ENCODE results near the gene ASIC3. TPM values are rescaled to one million over a fixed set of nuclear protein-coding genes. Genes with fewer than 3 reads are reported as not detected.

Gene ASIC3
- total RNA-seq, 2 donors from 2014 or later, result 2.8 to 4.7 TPM

- Mint-ChIP-seq H3K27ac (no peak overlapping the region), H3K4me1 (ENCODE audit: low read depth in 2 of 2) (peaks cover 27 to 33% of the 10 kb centered on the region in 2 donors), H3K4me3 (peak overlapping the region; percentile 99), H3K36me3 (no peaks in the 10 kb centered on the region), H3K9me3 (no peaks in the 10 kb centered on the region), H3K27me3 (peaks cover 0 to 3% of the 10 kb centered on the region in 2 donors)
- no peak for DNase-seq (ENCODE audit: low spot score)
- ATAC-seq, result no peak
These were observed 33.1 kb downstream of the ASIC3 start for GRCh38 chr7:151081170-151082101.

- H3K9me3 Mint-ChIP-seq, result no peaks in the 10 kb centered on the region
- peaks cover 0 to 3% of the 10 kb centered on the region in 2 donors for H3K27me3 Mint-ChIP-seq
- H3K4me1 Mint-ChIP-seq (ENCODE audit: low read depth in 2 of 2), result peaks cover 27 to 33% of the 10 kb centered on the region in 2 donors
- H3K36me3 Mint-ChIP-seq, result no peaks in the 10 kb centered on the region
- H3K4me3 Mint-ChIP-seq, result peak overlapping the region; percentile 99
- ATAC-seq, result no peak
- no peak for DNase-seq (ENCODE audit: low spot score)
- peak overlapping the region; percentile 88 to 89 for H3K27ac Mint-ChIP-seq
These were observed 34.1 kb downstream of the ASIC3 start for GRCh38 chr7:151082141-151083070.

GRCh38 chr7:151083071-151083823 is 34.9 kb downstream of the ASIC3 start, which contains the start of gene TMUB1:
TSS of gene TMUB1 (minus strand) at chr7:151083493. CDS start at chr7:151082563, 930 bp downstream.
- Mint-ChIP-seq H3K36me3 (no peaks in the 10 kb centered on the region), H3K9me3 (no peaks in the 10 kb centered on the region), H3K4me3 (peak within 1 kb of the TSS; percentile 99), H3K27me3 (peaks cover 0 to 3% of the 10 kb centered on the region in 2 donors), H3K27ac (peak within 1 kb of the TSS; percentile 88 to 89), H3K4me1 (ENCODE audit: low read depth in 2 of 2) (peaks cover 26 to 32% of the 10 kb centered on the region in 2 donors)
- DNase-seq (ENCODE audit: low spot score) (peak; percentile 91), ATAC-seq (peak; percentile 67 to 81)

DNA sequence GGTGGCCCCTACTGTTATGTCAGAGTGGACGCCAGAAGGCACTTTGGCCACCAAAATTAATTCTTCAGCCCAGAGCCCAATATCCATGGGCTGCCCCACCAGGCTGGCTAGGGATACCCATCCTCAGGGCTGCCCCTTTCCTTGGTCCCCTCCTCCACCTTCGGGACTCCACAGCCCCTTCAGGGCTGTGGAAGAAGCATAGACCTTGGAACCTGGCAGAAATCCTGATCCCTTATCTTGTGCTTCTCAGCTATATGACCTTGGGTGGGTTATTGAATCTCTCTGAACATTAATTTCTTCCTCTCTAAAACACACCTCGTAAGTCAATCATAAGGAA is 35.5 kb downstream of the ASIC3 start:
- peak overlapping the region; percentile 99 for H3K4me3 Mint-ChIP-seq
- H3K4me1 Mint-ChIP-seq (ENCODE audit: low read depth in 2 of 2), result peaks cover 28 to 31% of the 10 kb centered on the region in 2 donors
- no peak for DNase-seq (ENCODE audit: low spot score)
- H3K27me3 Mint-ChIP-seq, result peaks cover 0 to 3% of the 10 kb centered on the region in 2 donors
- no peaks in the 10 kb centered on the region for H3K9me3 Mint-ChIP-seq
- no peaks in the 10 kb centered on the region for H3K36me3 Mint-ChIP-seq
- H3K27ac Mint-ChIP-seq, result peak overlapping the region in 1 of 2 donors; percentile 56
- ATAC-seq, result no peak

DNA sequence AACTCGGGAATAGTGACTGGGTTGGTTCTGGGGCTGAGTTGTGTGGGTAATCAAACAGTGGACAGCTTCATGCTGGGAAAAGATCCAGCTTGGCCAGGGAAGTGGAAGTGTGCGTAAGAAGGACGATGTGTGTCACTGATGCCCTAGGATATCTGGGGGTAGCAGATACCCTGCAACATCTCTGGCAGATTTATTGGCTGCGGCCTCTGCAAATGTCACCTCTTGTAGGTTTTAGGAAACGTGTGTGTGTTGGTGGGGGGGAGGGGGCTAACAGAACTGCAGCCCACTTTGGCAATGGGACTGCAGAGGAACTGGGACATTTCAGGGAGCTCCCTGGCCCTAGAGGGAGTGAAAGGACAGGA is 37.0 kb downstream of the ASIC3 start:
- peaks cover 35 to 37% of the 10 kb centered on the region in 2 donors for H3K4me1 Mint-ChIP-seq (ENCODE audit: low read depth in 2 of 2)
- peak overlapping the region; percentile 67 for H3K4me3 Mint-ChIP-seq
- ATAC-seq, result no peak
- no peaks in the 10 kb centered on the region for H3K9me3 Mint-ChIP-seq
- peaks cover 0 to 3% of the 10 kb centered on the region in 2 donors for H3K27me3 Mint-ChIP-seq
- peak overlapping the region; percentile 24 to 56 for H3K27ac Mint-ChIP-seq
- DNase-seq (ENCODE audit: low spot score), result no peak
- no peaks in the 10 kb centered on the region for H3K36me3 Mint-ChIP-seq

DNA sequence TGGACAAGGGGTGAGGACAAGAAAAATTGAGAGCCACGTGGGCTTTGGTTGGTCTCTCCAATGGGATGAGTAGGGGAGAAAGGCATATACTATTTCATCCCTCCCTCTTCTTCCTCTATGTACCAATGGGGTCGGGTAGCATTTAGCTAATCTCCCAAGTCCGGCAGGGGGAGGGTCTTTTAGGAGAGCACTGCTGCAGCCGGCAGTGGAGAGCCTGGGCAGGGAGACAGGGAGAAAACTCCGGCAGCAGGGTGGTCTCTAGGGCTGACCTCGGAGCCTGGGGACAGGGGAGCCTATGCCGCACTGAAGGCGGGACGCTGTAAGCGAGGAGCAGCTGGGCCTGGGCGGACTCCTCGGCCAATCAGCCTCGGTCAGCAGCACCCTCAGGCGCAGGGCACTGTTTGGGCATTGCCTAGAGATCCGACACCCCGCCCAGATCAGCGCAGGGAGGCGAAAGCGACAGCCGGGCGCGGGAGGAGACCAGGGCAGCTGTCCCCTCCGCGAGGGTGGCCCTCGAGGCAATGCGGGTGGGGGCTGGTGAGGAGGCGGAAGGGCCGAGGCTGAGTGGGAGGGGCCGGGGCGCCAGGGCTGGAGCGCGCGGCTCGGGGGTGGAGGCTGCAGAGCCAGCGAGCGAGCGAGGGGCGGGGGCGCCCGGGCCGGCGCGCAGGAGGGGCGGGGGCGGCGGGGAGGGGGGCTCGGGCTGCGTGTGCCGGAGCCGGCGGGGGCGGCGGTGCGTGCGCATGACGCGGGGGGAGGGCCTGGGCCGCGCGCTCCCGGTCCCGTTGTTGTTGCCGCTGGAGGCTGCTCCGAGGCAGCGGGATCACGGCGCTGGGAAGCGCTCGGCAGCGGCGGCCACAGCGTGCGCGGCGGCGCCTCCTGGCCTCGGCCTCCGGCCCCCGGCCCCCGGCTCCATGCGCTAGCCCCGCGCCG is 37.6 kb downstream of the ASIC3 start, which contains the start of gene AGAP3:
Gene AGAP3, plus strand, starts transcription at position 785 of the 930 bp plus-strand sequence. CDS start 267 bp downstream, outside the sequence.
- ATAC-seq (peak; percentile 63 to 76), DNase-seq (ENCODE audit: low spot score) (peak; percentile 85)
- H3K9me3 Mint-ChIP-seq, result no peaks in the 10 kb centered on the region
- H3K4me1 Mint-ChIP-seq (ENCODE audit: low read depth in 2 of 2), result peaks cover 35 to 37% of the 10 kb centered on the region in 2 donors
- peak within 1 kb of the TSS; percentile 86 for H3K4me3 Mint-ChIP-seq
- H3K27ac Mint-ChIP-seq, result peak within 1 kb of the TSS; percentile 33 to 56
- peaks cover 0 to 3% of the 10 kb centered on the region in 2 donors for H3K27me3 Mint-ChIP-seq
- H3K36me3 Mint-ChIP-seq, result no peaks in the 10 kb centered on the region

DNA sequence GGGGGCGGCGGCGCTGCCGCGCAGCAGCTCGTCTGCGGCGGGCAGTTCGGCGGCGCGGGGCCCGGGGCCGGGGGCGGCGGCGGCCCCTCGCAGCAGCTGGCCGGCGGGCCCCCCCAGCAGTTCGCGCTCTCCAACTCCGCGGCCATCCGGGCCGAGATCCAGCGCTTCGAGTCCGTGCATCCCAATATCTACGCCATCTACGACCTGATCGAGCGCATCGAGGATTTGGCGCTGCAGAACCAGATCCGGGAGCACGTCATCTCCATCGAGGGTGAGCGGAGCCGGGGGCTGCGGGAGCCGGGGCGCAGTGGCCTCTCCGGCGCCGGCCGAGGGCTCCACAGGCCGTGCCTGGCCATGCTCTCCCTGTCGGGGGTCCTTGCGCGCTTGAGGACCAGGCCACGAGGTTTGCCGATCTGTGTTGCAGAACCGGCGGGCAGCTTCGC is 38.5 kb downstream of the ASIC3 start:
- peak in 1 of 2 donors; percentile 15 for ATAC-seq
- no peak for DNase-seq (ENCODE audit: low spot score)
- Mint-ChIP-seq H3K4me3 (peak overlapping the region; percentile 86), H3K4me1 (ENCODE audit: low read depth in 2 of 2) (peaks cover 37 to 39% of the 10 kb centered on the region in 2 donors), H3K9me3 (no peaks in the 10 kb centered on the region), H3K36me3 (no peaks in the 10 kb centered on the region), H3K27ac (peak overlapping the region in 1 of 2 donors; percentile 33), H3K27me3 (peaks cover 0 to 3% of the 10 kb centered on the region in 2 donors)

DNA sequence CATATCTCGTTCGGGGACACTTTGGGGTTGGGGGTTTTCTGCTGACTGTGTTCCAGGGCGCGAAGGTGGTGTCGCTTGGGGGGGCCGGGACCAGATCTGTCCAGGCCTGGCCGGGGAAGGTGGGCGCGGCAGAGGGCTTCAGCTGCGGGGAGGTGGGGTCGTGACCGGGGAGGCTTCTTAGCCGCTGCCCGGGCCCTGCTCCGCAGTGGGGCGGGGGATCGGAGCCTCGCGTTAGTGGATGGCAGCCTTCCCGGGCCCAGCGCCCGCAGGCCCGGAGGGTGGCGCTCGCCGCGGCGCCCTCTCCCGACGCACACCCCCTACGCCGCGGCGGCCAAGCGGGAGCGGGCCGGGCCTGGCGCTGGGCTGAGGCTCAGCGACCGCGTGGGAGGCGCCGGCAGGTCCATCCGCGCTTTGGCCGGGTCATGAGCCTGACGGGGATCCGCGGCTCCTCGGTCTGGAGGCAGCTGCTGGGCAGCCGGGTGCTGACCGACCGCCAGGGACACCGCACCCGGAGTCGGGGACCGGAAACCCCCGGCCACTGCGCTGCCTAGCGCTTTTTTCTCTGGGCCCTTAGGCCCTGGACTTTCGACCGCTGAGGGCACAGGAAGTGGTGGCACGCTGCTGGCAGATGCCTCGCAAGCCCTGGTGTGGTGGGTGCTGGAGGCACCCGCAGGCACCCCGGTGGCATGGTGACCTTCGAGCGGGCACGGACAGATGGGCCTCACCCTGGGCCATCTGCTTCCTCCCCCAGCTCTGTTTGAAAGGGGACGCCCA is 39.1 kb downstream of the ASIC3 start:
- H3K4me3 Mint-ChIP-seq, result peak overlapping the region; percentile 86
- peak; percentile 50 to 54 for ATAC-seq
- no peaks in the 10 kb centered on the region for H3K9me3 Mint-ChIP-seq
- no peaks in the 10 kb centered on the region for H3K36me3 Mint-ChIP-seq
- H3K4me1 Mint-ChIP-seq (ENCODE audit: low read depth in 2 of 2), result peaks cover 36 to 37% of the 10 kb centered on the region in 2 donors
- DNase-seq (ENCODE audit: low spot score), result peak; percentile 76
- peak overlapping the region in 1 of 2 donors; percentile 44 for H3K27ac Mint-ChIP-seq
- peaks cover 0 to 3% of the 10 kb centered on the region in 2 donors for H3K27me3 Mint-ChIP-seq

DNA sequence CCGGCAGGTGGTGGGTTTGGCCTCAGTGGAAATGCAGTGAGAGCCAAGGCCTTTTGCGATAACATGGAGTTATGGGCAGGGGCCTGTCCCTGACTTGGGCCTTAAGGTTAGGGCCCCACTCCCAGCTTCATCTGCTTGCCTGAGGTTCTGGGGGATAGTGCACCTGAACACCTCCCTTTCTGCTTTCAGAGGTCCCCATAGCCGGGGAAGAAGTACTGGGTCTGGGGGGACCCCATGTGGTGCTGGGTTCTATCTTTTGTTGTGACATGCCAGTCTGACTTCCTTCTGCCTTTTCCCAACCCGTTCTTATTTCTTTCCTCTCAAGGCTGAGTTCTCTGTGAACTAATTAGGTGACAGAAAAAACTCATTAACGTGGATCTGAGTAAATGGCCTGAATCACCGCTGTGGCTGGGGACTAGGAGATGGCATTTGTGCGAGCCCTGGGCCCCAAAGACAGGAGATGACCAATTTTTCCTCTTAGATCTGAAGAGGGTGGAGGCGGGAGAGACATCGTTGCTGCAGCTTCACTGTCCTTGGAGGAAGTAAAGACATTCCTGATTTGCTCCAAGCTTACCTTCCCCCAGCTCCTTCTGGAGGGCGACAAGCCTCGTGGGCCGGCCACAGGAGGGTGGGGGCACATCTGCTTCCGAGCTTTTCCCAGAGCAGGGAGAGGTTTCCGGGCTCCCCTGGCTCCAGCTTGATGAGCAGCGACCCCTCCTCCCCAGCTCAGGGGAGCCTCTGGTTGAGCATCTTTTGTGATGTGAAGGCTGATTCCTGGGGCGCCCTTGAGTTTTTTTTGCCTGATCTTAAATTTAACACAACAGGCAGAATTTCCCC is 39.9 kb downstream of the ASIC3 start:
- Mint-ChIP-seq H3K27me3 (peaks cover 0 to 3% of the 10 kb centered on the region in 2 donors), H3K9me3 (no peaks in the 10 kb centered on the region), H3K4me1 (ENCODE audit: low read depth in 2 of 2) (peaks cover 31 to 32% of the 10 kb centered on the region in 2 donors), H3K4me3 (peak overlapping the region; percentile 78), H3K27ac (peak overlapping the region; percentile 22 to 44), H3K36me3 (no peaks in the 10 kb centered on the region)
- DNase-seq (ENCODE audit: low spot score) (no peak), ATAC-seq (no peak)

GRCh38 chr7:151088856-151089699 is 40.7 kb downstream of the ASIC3 start:
- no peaks in the 10 kb centered on the region for H3K9me3 Mint-ChIP-seq
- peak overlapping the region; percentile 22 to 42 for H3K27ac Mint-ChIP-seq
- ATAC-seq (no peak), DNase-seq (ENCODE audit: low spot score) (no peak)
- no peaks in the 10 kb centered on the region for H3K36me3 Mint-ChIP-seq
- peak overlapping the region; percentile 69 for H3K4me3 Mint-ChIP-seq
- H3K27me3 Mint-ChIP-seq, result peaks cover 0 to 3% of the 10 kb centered on the region in 2 donors
- H3K4me1 Mint-ChIP-seq (ENCODE audit: low read depth in 2 of 2), result peaks cover 31 to 32% of the 10 kb centered on the region in 2 donors
